HG03432 (cell line): ENCODE measurements around the gene PKIG.
"Not testable (repeated sequence)": the region's sequence is repeated elsewhere in the genome, so short reads cannot be mapped to it uniquely, and the experiment has no call there.

ENCODE experiments used
- ATAC-seq: cut with Tn5 transposase; IDR thresholded peaks from one replicate; pipeline ENCODE4 v1.9.1; 2021; ENCODE audit warnings: mild to moderate bottlenecking, moderate library complexity; ENCODE audit not compliant: unreplicated experiment

The PKIG gene

DNA sequence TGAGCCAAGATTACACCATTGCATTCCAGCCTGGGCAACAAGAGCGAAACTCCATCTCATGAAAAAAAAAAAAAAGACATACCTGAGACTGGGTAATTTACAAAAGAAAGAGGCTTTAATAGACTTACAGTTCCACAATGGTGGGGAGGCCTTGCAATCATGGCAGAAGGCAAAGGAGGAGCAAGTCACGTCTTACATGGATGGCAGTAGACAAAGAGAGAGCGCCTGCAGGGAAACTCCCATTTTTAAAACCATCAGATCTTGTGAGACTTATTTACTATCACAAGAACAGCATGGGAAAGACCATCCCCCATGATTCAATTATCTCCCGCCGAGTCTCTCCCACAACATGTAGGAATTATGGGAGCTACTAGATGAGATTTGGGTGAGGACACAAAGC, 71.8 kb downstream of the PKIG start:
- ATAC-seq = not testable (repeated sequence)

DNA sequence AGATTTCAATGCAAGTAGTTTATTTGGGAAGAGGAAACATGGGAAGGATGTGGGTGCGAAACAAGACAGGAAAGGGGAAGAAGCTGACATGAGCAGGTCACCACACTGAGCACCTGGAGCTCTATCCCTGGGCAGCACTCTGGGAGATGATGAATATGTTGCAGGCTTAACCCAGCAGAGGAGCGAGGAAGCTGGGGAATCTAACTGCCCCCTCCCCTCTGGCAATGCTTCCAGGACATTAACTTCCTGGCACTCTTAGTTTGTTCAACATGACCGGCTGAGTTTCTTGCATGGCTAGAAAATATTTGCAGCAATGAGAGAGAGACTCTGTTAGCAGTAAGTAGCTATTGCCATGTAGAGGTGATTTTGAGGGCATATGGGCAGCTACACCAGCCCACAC, 74.1 kb downstream of the PKIG start:
- ATAC-seq = no peak

DNA sequence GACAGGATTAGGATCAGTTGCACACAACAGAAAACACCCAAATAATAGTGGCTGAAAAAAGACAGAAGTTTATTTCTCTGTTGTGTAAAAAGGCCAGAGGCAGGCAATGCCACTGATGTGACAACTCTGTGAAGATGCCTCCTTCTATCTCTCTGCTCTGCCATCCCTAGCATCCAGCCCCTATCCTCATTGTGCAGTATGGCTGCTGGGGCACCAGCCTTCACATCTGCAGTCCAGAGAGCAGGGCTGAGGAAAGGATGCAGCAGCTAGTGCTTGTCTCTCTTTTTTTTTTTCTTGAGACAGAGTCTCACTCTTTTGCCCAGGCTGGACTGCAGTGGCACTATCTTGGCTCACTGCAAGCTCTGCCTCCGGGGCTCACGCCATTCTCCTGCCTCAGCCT, 75.5 kb downstream of the PKIG start:
- no peak for ATAC-seq

DNA sequence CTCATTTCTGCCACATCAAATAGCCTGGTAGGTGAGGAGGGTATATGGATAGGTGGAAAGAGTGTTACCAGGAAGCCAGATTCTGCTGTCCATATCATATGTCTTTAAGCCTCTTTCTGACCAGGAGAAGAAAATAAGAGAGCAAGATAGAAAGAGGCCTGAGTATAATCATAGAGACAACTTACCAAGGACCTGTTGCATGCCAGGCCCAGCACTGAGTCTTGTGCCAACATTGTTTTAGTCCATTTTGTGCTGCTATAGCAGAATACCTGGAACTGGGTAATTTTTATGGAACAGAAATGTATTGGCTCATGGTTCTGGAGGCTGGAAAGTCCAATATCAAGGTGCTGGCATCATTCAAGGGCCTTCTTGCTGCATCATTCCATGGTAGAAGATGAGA, 76.4 kb downstream of the PKIG start:
- no peak for ATAC-seq

DNA sequence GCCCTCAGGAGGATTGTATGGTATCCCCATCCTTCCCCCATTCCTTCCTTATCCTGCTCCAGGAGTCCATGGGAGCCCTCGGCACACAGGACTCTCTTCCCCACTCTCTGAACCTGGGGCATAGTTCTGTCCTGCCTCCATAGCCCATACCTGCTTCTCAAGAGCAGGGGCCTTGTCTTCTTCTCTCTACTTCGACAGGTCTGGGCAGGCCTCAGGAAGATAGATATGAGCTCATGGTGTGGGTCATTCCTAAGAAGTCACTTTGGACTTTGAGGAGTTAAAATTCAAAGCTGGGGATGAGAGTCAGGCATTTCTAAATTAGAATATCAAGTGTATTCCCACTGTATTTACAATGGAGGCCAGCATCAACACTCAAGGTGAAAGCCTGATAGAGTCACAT, 77.6 kb downstream of the PKIG start:
- no peak for ATAC-seq

DNA sequence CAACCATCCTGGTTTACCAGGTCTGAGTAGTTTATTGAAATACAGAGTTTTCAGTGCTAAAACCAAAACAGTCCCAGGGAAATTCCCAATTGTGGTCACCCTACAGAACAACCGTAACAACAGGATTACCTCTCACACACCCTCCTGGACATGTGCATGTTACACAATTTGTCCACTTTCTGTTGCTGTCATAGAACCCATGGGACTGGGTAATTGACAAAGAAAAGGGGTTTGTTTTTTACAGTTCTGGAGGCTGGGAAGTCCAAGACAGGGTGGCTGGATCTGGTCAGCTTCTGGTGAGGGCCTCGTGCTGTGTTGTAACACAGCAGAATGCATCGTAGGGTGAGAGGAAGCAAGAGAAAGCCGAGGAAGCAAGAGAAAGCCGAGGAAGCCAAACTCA, 78.2 kb downstream of the PKIG start:
- ATAC-seq = no peak

DNA sequence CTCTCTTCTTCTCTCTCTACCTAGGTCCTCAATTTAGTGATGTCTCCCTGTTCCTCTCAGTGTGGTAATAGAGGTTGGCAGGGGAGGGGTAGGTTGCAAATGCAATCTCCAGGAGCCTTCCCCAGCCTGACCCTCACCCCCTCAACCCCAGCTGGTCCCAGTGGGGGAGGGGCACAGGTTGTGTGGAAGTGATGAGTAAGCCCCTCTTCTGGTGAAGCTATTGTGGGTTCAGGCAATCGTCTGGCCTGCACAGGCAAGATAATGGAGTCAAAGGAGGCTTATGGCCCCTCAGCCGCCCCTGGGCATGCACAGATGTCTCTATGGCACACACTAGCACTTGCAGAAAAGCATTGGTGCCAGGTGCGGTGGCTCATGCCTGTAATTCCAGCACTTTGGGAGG, 79.9 kb downstream of the PKIG start:
- ATAC-seq = no peak

DNA sequence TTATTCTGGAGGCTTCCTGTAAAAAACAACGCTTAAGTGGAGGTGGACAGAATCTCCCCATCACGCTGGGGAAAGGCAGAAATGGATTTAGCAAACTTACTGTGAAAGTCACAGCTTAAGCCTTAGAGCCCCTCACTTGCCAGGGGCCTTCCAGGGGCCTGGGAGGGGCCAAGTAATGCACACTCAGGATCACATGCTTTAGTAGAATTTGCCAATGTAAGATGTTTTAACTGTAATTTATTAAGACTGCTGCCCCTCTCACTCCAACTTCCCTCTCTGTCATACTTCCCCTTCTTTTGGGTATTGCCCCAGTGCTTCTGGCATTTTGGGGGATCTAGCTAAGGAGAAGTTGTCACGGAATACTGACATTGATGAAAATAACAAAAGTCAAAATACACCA, 81.8 kb downstream of the PKIG start:
- ATAC-seq = no peak

DNA sequence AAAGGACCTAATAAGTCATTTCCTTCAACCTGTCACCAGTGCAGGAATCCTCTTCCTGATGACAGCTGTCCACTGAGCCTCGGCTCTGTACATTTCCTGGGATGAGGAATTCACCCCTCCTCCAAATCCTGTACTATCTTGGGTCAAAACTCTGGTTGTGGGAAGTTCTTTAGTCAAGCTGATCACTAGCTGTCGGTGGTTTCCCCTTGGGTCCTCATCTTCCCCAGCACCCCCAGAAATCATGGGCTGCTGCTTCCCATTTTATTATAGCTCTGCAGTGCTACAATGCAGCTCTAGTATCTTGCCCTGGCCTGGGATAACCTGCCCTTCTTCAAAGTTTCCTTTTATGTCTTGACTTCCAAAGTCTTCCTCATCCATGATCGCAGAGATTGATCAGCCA, 83.7 kb downstream of the PKIG start:
- no peak for ATAC-seq
